ENCODE measurements around the gene DDX25.

- TF ChIP-seq CTCF (IDR thresholded peaks at IDR 0.05), result no peak
- TF ChIP-seq POLR2A (IDR thresholded peaks at IDR 0.05), result no peak
Measured at GRCh38 chr11:125872138-125872491, 32.2 kb upstream of the DDX25 start.
